Gastroesophageal sphincter (tissue), 3 donors: ENCODE results near the gene QSOX1.

Experiments used
- CTCF ChIP-seq, 4 experiments: fragments of 200-600 bp in 2 of 4; fragments of 450-650 bp in 2 of 4; sonication (generic) in 1 of 4; IDR thresholded peaks; one replicate each; pipeline ENCODE4 v1.5.1; 2017 to 2019; ENCODE audit warnings: antibody characterized with exemption in 4 of 4, mild to moderate bottlenecking in 2 of 4, moderate library complexity in 2 of 4
- EP300 ChIP-seq: sonication (generic); formaldehyde crosslinking; IDR thresholded peaks from one replicate; pipeline ENCODE4 v1.6.1; 2017; ENCODE audit warnings: antibody characterized with exemption, mild to moderate bottlenecking
- POLR2A ChIP-seq, 2 donors: fragments of 450-650 bp; IDR thresholded peaks; one replicate each; pipeline ENCODE4 v1.6.1; 2017; ENCODE audit warnings: antibody characterized with exemption in 2 of 2, mild to moderate bottlenecking in 2 of 2, moderate library complexity in 1 of 2

GRCh38 chr1:180224902-180225301 is 70.2 kb downstream of the QSOX1 start:
- TF ChIP-seq EP300 (no peak), CTCF (IDR thresholded peaks at IDR 0.05) (no peak), POLR2A (IDR thresholded peaks at IDR 0.05) (no peak)
